Fibroblast of lung (primary cell): ENCODE results near the gene CCDC201. TPM values are rescaled to one million over a fixed set of nuclear protein-coding genes. Genes with fewer than 3 reads are reported as not detected.

Source experiments
- DNase-seq, 2 donors: peaks; one replicate each; pipeline versions ENCODE4 v3.0.0 to v3.0.0-alpha.2; 2010; ENCODE audit warnings: low read depth in 2 of 2
- H2AFZ ChIP-seq: 2 replicates; pipeline ENCODE4 v1.5.1; 2012; ENCODE audit warnings: low read length, control low read depth, inconsistent platforms
- H3K27ac ChIP-seq: 2 replicates; pipeline ENCODE4 v1.5.1; 2011; ENCODE audit warnings: low read length, control low read depth; ENCODE audit not compliant: insufficient read depth
- H3K27me3 ChIP-seq: 2 replicates; pipeline ENCODE4 v1.5.1; 2011; ENCODE audit warnings: mild to moderate bottlenecking, low read length; ENCODE audit not compliant: control insufficient read depth, insufficient read depth
- H3K36me3 ChIP-seq: 2 replicates; pipeline ENCODE4 v1.5.1; 2011; ENCODE audit warnings: low read length; ENCODE audit not compliant: control insufficient read depth, insufficient read depth
- H3K4me1 ChIP-seq: 2 replicates; pipeline ENCODE4 v1.5.1; 2011; ENCODE audit warnings: low read length; ENCODE audit not compliant: control insufficient read depth, insufficient read depth; ENCODE audit errors: extremely low read depth
- H3K4me2 ChIP-seq: 2 replicates; pipeline ENCODE4 v1.5.1; 2011; ENCODE audit warnings: low read length, control low read depth; ENCODE audit not compliant: insufficient read depth; ENCODE audit errors: extremely low read depth
- H3K4me3 ChIP-seq, 4 experiments: fragments of 200-600 bp in 1 of 4; sonication (generic) in 1 of 4; replicated peaks in 1 of 4; 2 replicates each; pipeline ENCODE4 v1.5.1; 2011 to 2016; ENCODE audit warnings: low read length in 4 of 4, low read depth in 3 of 4, mild to moderate bottlenecking in 3 of 4, control low read depth in 2 of 4, inconsistent platforms in 1 of 4, mixed read lengths in 1 of 4; ENCODE audit not compliant: insufficient read depth in 1 of 4; ENCODE audit errors: control extremely low read depth in 1 of 4
- H3K79me2 ChIP-seq: 2 replicates; pipeline ENCODE4 v1.5.1; 2012; ENCODE audit warnings: mild to moderate bottlenecking, low read length, inconsistent platforms; ENCODE audit not compliant: control insufficient read depth, insufficient read depth
- H3K9ac ChIP-seq: 2 replicates; pipeline ENCODE4 v1.5.1; 2011; ENCODE audit warnings: mild to moderate bottlenecking, low read length, control low read depth; ENCODE audit not compliant: insufficient read depth
- H3K9me3 ChIP-seq: 2 replicates; pipeline ENCODE4 v1.5.1; 2012; ENCODE audit warnings: low read depth, low read length; ENCODE audit not compliant: control insufficient read depth, insufficient read depth
- H4K20me1 ChIP-seq: 2 replicates; pipeline ENCODE4 v1.5.1; 2011; ENCODE audit warnings: low read length; ENCODE audit not compliant: control insufficient read depth, insufficient read depth; ENCODE audit errors: extremely low read depth
- CTCF ChIP-seq, 2 donors: IDR thresholded peaks in 1 of 2; conservative IDR thresholded peaks in 1 of 2; 1 replicate in 1 of 2; 2 replicates in 1 of 2; pipeline ENCODE4 v1.5.1; 2011 to 2012; ENCODE audit warnings: low read length in 2 of 2, control low read depth in 1 of 2, inconsistent platforms in 1 of 2, low read depth in 1 of 2, mild to moderate bottlenecking in 1 of 2
- EZH2 ChIP-seq: IDR thresholded peaks from 2 replicates; pipeline ENCODE4 v1.5.1; 2012; ENCODE audit warnings: low read length, control low read depth, mild to moderate bottlenecking; ENCODE audit errors: missing control alignments
- polyA plus RNA-seq, 2 donors: library from polyadenylated mRNA; depleted of rRNA in 1 of 2; stranded (reverse) in 1 of 2; unstranded in 1 of 2; fragments of >200 nt; gene quantifications; 2 replicates each; pipeline ENCODE4 v1.2.1, GENCODE V29; 2011 to 2012; ENCODE audit warnings: missing spikeins in 1 of 2
- total RNA-seq: library from RNA; depleted of rRNA; stranded (reverse); fragments of >200 nt; gene quantifications from 2 replicates; pipeline ENCODE4 v1.2.1, GENCODE V29; 2014

CCDC201 gene
- total and polyA plus RNA-seq, 2 donors (not counting 1 experiment from before 2014, with no cell fraction given) = not detected

DNA sequence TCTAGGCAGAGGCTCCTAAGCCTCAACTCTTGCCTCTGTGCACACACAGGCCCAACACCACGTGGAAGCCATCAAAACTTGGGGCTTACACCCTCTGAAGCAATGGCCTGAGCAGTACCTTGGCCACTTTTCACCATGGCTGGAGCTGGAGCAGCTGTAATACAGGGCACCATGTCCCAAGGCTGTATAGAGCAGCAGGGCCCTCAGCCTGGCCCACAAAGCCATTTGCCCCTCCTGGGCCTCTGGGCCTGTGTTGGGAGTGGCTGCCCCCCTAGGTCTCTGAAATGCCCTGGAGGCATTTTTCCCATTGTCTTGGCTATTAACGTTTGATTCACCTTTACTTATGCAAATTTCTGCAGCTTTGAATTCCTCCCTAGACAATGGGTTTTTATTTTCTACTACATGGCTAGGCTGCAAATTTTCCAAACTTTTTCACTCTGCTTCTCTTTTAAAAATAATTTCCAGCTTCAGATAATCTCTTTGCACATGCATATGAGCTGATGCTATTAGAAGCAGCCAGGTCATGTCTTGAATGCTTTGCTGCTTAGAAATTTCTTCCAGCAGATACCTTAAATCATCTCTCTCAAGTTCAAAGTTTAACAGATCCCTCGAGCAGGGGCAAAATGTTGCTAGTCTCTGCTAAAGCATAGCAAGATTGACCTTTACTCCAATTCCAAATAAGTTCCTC is 5.7 kb upstream of the CCDC201 start:
- H4K20me1 ChIP-seq = no peaks in the 10 kb centered on the region
- peaks cover 4% of the 10 kb centered on the region for H3K4me1 ChIP-seq
- H3K79me2 ChIP-seq = no peaks in the 10 kb centered on the region
- H3K4me3 ChIP-seq = no peak overlapping the region
- H3K36me3 ChIP-seq = no peaks in the 10 kb centered on the region
- no peak overlapping the region for H3K27ac ChIP-seq
- no peaks in the 10 kb centered on the region for H3K9me3 ChIP-seq
- no peak overlapping the region for H3K4me2 ChIP-seq
- TF ChIP-seq CTCF (conservative IDR thresholded peaks at IDR 0.05 in 1 of 2, IDR thresholded peaks at IDR 0.05 in 1 of 2; ENCODE audit: low read depth in 1 of 2, low read length in 2 of 2) (no peak), EZH2 (no peak)
- no peak overlapping the region for H2AFZ ChIP-seq
- H3K9ac ChIP-seq = no peak overlapping the region
- no peak for DNase-seq
- H3K27me3 ChIP-seq = no peaks in the 10 kb centered on the region

- H3K9me3 ChIP-seq = no peaks in the 10 kb centered on the region
- H3K27ac ChIP-seq = no peak overlapping the region
- H3K79me2 ChIP-seq = no peaks in the 10 kb centered on the region
- H3K36me3 ChIP-seq = no peaks in the 10 kb centered on the region
- no peak overlapping the region for H3K9ac ChIP-seq
- H3K4me3 ChIP-seq = no peak overlapping the region
- peaks cover 4% of the 10 kb centered on the region for H3K4me1 ChIP-seq
- H3K4me2 ChIP-seq = no peak overlapping the region
- no peaks in the 10 kb centered on the region for H3K27me3 ChIP-seq
- H2AFZ ChIP-seq = no peak overlapping the region
- TF ChIP-seq CTCF (conservative IDR thresholded peaks at IDR 0.05 in 1 of 2, IDR thresholded peaks at IDR 0.05 in 1 of 2; ENCODE audit: low read depth in 1 of 2, low read length in 2 of 2) (no peak), EZH2 (no peak)
- H4K20me1 ChIP-seq = no peaks in the 10 kb centered on the region
- DNase-seq = no peak
Observed at GRCh38 chr7:45876519-45876918, 3.6 kb upstream of the CCDC201 start.

DNA sequence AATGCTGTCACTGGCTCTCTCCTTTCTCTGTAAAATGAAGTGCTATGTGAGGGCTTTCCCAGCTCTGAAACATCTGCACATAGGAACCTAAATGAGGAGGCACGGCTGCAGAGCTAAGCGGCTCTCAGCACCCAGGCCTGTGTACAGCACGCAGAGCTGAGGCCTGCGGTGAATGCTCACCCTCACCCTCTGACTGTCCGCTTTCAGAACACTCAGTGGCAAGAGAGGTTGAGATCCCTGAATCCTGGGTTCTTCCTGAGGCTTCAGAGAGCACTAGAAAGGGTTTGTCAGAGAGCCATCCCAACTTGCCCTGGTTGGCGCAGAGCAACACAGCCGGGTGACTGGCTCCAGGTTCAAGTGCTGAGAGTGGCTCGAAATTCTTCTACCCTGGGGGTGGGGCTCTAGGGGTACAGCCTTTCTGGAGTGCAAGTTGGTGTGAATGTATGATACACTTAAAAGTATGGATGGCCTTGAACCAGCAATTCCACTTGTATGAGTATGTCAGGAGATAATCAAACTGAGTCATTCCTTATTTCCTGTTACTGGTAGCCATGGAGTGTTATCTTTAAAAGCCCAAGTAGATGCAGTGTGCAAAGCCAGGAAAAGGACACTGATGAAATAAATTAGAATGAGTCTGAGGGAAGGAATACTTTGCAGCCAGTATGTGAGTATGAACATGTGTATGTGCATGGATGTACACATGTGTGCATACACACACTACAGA is 1.7 kb upstream of the CCDC201 start:
- H3K9ac ChIP-seq = no peak overlapping the region
- TF ChIP-seq CTCF (conservative IDR thresholded peaks at IDR 0.05 in 1 of 2, IDR thresholded peaks at IDR 0.05 in 1 of 2; ENCODE audit: low read depth in 1 of 2, low read length in 2 of 2) (no peak), EZH2 (no peak)
- peak overlapping the region; percentile 31 for H2AFZ ChIP-seq
- H4K20me1 ChIP-seq = no peaks in the 10 kb centered on the region
- peak overlapping the region; percentile 34 for H3K27ac ChIP-seq
- no peaks in the 10 kb centered on the region for H3K36me3 ChIP-seq
- DNase-seq = peak; percentile 63 to 94
- no peaks in the 10 kb centered on the region for H3K27me3 ChIP-seq
- H3K79me2 ChIP-seq = no peaks in the 10 kb centered on the region
- H3K4me2 ChIP-seq = no peak overlapping the region
- H3K4me3 ChIP-seq = no peak overlapping the region
- H3K4me1 ChIP-seq = peaks cover 4% of the 10 kb centered on the region
- no peaks in the 10 kb centered on the region for H3K9me3 ChIP-seq
